Mesodermal cell (in vitro differentiated cells): ENCODE results near the gene NEK4.
A peak's percentile ranks its signal among the peaks of the same experiment; 100 is the strongest.
"Not testable (repeated sequence)": the region's sequence is repeated elsewhere in the genome, so short reads cannot be mapped to it uniquely, and the experiment has no call there.

Experiments
- H3K27ac ChIP-seq: 2 replicates; pipeline ENCODE4 v1.7.0; 2013; ENCODE audit warnings: mild to moderate bottlenecking, low read depth, low read length, moderate library complexity; ENCODE audit not compliant: severe bottlenecking
- H3K36me3 ChIP-seq: 2 replicates; pipeline ENCODE4 v1.7.1; 2013; ENCODE audit warnings: mild to moderate bottlenecking, low read length, moderate library complexity; ENCODE audit not compliant: control insufficient read depth, insufficient read depth
- H3K4me1 ChIP-seq: one replicate; pipeline ENCODE4 v1.7.1; 2013; ENCODE audit warnings: mild to moderate bottlenecking, low read length; ENCODE audit not compliant: insufficient read depth, control insufficient read depth, poor library complexity, severe bottlenecking
- H3K4me3 ChIP-seq: 2 replicates; pipeline ENCODE4 v1.7.0; 2013; ENCODE audit warnings: low read length, control low read depth, mild to moderate bottlenecking; ENCODE audit not compliant: insufficient read depth, poor library complexity, severe bottlenecking; ENCODE audit errors: extremely low read depth
- H3K9me3 ChIP-seq: 2 replicates; pipeline ENCODE4 v1.7.1; 2013; ENCODE audit warnings: mild to moderate bottlenecking, low read length, moderate library complexity; ENCODE audit not compliant: control insufficient read depth
- WGBS, 2 experiments: methylation state at CpG; one replicate each; pipeline ENCODE4 v1.1.5; 2013; ENCODE audit warnings: missing lambda C conversion rate in 2 of 2; ENCODE audit not compliant: insufficient coverage in 2 of 2; 5-methylcytosine and 5-hydroxymethylcytosine counted together

Gene NEK4

DNA sequence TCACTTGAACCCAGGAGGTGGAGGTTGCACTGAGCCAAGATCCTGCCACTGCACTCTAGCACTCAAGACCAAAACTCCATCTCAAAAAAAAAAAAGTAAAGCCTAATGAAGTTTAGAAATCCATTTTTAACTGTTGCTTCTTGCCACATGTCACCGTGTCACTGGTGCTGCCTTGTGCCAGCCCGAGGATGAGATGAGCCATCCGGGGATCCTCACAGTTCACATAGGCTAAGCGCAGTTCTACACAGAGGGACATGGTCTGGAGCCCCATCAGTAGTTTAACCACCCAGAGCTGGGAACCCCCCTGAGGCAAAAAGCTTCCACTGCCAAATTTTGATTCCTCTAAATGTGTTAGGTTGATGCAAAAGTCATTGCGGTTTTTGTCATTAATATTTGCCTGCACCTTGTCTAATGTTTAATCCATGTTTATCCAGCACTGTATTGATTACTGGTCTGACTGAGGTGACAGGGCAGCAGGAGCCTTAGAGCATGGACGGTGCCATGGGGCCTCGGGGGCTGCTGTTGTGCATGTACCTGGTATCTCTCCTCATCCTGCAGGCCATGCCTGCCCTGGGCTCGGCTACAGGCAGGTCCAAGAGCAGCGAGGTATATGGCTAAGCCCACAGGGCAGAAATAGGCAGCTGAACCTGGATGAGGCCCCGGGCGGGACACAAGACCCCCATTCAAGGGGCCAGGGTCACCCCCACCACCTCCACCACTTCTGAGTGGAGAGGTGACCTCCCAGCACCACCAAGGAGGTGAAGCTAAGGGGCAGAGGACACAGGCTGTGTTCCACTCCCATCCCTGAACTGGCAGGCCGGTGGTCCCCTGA lies 6.6 kb upstream of the NEK4 start, which contains the start of gene ITIH1:
Gene ITIH1 (plus strand): TSS at position 473 of the 832 bp plus-strand sequence. CDS start 17 bp downstream, at position 490.
- WGBS, 2 experiments = 89 to 91% methylated on average over 9 to 10 of the region's 12 CpGs
- no peaks in the 10 kb centered on the region for H3K4me1 ChIP-seq
- H3K9me3 ChIP-seq = no peaks in the 10 kb centered on the region
- no peaks in the 10 kb centered on the region for H3K36me3 ChIP-seq
- no peak within 1 kb of the TSS for H3K4me3 ChIP-seq
- H3K27ac ChIP-seq = no peak within 1 kb of the TSS

DNA sequence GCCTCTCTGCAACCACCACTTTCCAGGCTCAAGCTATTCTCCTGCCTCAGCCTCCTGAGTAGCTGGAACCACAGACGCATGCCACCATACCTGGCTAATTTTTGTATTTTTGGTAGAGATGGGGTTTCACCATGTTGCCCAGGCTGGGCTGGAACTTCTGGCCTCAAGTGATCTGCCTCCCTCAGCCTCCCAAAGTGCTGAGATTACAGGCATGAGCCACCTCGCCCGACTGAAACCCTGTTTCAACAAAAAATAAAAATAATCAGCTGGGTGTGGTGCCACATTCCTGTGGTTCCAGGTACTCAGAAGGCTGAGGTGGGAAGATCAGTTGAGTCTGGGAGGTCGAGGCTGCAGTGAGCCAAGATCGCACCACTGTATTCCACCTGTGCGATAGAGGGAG lies 5.7 kb upstream of the NEK4 start:
- WGBS, 2 experiments = 93 to 94% methylated on average over 2 to 3 of the region's 6 CpGs
- not testable (repeated sequence) for H3K4me1 ChIP-seq, H3K9me3 ChIP-seq, H3K27ac ChIP-seq, H3K36me3 ChIP-seq, H3K4me3 ChIP-seq

DNA sequence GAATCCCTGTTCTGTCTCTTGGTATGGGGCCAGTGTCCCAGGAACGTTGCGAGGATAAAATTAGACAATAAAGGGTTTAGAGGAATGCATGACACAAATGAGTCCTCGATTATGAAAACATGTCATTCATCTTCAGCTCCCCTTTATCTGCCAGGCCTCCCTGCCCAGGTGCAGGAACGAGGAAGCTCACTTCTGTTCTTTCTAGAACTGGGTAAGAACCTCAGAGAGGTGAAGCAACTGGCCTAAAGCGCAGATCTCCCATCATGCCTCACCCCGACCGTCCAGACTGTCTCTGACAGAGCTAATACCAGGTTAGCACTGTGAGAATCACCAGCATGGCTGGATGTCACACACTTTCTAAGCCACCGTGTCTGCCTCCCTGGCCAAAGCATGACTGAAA lies 5.1 kb upstream of the NEK4 start:
- H3K36me3 ChIP-seq = no peaks in the 10 kb centered on the region
- H3K27ac ChIP-seq = no peak overlapping the region
- H3K9me3 ChIP-seq = no peaks in the 10 kb centered on the region
- WGBS, 2 experiments = 63 to 72% methylated on average over 3 to 7 of the region's 8 CpGs
- H3K4me3 ChIP-seq = no peak overlapping the region
- H3K4me1 ChIP-seq = no peaks in the 10 kb centered on the region

DNA sequence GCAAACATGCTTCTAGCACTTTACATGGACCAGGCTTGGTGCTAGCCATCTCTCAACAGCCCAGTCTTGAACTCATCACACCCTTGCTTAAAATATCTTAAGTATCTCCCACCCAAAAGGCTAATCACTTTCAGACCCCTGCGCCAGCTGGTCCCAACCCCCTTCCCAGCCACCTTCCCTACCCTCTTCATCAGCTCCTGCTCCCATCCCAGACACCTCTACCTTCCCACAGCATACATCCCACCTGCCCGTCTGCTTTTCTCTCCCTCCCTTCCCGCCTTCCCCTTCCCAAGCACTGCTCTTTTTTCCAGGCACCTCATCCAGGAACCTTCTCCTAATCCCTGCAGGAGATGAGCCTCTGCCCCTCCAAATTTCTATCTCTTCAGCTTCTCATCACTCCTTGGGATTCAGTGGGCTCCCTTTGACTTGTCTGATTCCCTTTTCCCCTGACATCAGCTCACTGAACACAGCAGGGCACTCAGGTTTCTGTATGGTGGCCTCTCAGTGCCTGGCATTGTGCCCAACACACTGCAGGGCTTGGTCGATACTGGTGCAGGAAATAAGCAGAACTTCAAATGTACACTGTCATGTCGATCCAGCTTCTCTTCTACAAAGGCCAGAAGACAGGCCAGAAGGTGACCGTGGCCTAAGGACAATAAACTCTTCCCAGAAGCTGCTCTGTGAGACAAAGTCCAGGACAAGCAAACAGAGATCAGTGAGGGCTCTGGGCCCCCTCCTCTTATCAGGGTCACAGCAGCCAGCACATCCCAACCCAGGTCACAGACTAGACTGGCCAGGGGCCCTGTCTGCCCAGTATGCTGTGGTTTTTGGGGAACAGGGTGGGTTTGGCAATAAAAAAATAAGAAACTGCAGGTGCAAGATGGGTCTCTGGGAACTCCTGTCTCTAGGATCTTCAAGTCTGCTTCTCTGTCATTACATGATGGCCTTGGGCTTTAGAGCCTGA lies 4.4 kb upstream of the NEK4 start:
- Histone ChIP-seq H3K4me3 (no peak overlapping the region), H3K4me1 (no peaks in the 10 kb centered on the region), H3K9me3 (no peaks in the 10 kb centered on the region), H3K36me3 (no peaks in the 10 kb centered on the region), H3K27ac (no peak overlapping the region)
- 81 to 97% methylated on average over 6 of the region's 6 CpGs for WGBS, 2 experiments

DNA sequence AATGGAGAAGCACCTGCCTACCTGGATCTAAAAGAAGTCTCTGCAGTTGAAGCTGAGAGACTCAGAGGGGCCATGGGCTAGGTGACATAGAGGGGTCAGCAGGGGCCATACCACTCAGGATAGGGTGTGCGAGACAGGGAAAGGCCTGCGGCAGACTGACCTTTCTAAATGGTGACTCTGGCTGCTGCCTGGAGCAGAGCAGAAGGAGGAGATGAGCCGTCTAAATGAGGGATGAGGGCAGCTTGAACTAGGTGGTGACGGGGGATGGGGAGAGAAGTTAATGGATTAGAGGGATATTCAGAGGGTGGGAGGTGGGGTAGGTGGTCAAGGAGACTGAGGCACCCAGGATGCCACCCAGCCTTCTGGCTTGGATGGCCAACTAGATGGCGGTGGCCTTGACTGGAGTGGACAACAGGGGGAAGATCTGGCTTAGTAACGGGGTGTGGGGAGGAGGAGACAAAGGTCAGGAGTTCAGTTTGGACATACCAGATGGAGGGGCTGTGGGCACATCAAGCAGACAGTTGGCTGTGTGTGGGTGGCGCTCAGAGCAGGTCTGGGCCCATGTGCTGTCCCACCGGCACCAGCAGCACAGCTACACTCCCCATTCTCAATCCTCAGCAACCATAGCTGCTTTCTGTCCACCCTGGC lies 3.5 kb upstream of the NEK4 start:
- no peak overlapping the region for H3K27ac ChIP-seq
- H3K9me3 ChIP-seq = no peaks in the 10 kb centered on the region
- H3K4me1 ChIP-seq = no peaks in the 10 kb centered on the region
- H3K36me3 ChIP-seq = no peaks in the 10 kb centered on the region
- WGBS, 2 experiments = 81 to 87% methylated on average over 7 of the region's 8 CpGs
- no peak overlapping the region for H3K4me3 ChIP-seq

DNA sequence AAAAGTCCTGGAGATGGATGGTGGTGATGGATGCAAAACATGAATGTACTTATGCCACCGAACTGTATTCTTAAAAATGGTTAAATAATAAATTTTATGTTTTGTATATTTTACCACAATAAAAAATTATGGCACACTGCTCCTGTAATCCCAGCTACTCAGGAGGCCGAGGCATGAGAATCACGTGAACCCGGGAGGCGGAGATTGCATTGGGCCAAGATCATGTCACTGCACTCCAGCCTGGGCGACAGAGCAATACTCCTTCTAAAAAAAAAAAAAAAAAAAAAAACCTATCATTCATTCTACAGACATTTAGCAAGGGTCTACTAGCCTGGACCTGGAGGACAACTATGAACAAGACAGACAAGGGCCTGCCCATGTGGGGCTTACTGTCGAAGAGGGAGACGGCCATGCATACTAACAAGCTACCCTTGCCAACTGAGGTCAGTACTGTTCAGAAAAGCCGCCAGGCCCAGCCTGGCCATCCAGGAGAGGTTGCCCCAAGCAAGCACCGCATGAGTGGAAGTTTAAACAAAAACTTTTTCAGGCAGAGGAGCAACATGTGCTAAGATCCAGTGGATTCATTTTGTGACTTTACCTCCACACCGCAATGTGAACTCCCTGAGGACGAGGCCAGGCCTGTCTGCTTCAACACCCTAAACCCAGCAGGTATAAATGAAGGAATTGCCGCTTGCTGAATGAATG lies 2.8 kb upstream of the NEK4 start:
- Histone ChIP-seq H3K36me3 (no peaks in the 10 kb centered on the region), H3K27ac (no peak overlapping the region), H3K9me3 (no peaks in the 10 kb centered on the region), H3K4me1 (no peaks in the 10 kb centered on the region), H3K4me3 (no peak overlapping the region)
- WGBS, 2 experiments = 96 to 97% methylated on average over 7 to 10 of the region's 13 CpGs

DNA sequence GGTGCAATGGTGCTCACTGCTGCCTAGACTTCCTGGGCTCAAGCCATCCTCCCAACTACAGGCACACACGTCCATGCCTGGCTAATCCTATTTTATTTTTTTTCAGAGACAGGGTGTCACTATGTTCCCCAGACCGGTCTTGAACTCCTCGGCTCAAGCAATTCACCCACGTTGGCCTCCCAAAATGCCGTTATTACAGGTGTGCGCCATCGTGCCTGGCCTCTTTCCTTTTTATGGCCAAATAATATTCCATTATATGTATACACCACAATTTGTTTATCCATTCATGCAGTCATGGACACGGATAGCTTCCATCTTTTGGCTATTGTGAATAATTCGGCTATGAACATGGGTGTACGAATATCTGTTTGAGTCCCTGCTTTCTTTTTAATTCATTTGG lies 962 bp upstream of the NEK4 start:
- Histone ChIP-seq H3K36me3 (peaks cover 17% of the 10 kb centered on the region), H3K4me3 (peak overlapping the region; percentile 76), H3K9me3 (no peaks in the 10 kb centered on the region), H3K27ac (no peak overlapping the region), H3K4me1 (no peaks in the 10 kb centered on the region)
- 86 to 95% methylated on average over 7 to 9 of the region's 10 CpGs for WGBS, 2 experiments

- Histone ChIP-seq H3K4me3 (peak overlapping the region; percentile 76), H3K36me3 (peaks cover 21% of the 10 kb centered on the region), H3K27ac (peak overlapping the region; percentile 79), H3K4me1 (no peaks in the 10 kb centered on the region), H3K9me3 (no peaks in the 10 kb centered on the region)
- 42 to 76% methylated on average over 3 of the region's 5 CpGs for WGBS, 2 experiments
These were observed 568 bp upstream of the NEK4 start for GRCh38 chr3:52771334-52771681.

GRCh38 chr3:52769786-52770455 lies 819 bp downstream of the NEK4 start:
- no peak overlapping the region for H3K27ac ChIP-seq
- peak overlapping the region; percentile 76 for H3K4me3 ChIP-seq
- no peaks in the 10 kb centered on the region for H3K4me1 ChIP-seq
- peaks cover 34% of the 10 kb centered on the region for H3K36me3 ChIP-seq
- no peaks in the 10 kb centered on the region for H3K9me3 ChIP-seq
- 27% methylated on average over 8 to 10 of the region's 13 CpGs for WGBS, 2 experiments

GRCh38 chr3:52763466-52763865 lies 7.3 kb downstream of the NEK4 start:
- WGBS, 2 experiments = 100% methylated on average over 2 of the region's 2 CpGs
- H3K36me3 ChIP-seq = peaks cover 89% of the 10 kb centered on the region
- no peaks in the 10 kb centered on the region for H3K9me3 ChIP-seq
- no peak overlapping the region for H3K27ac ChIP-seq
- H3K4me1 ChIP-seq = no peaks in the 10 kb centered on the region
- no peak overlapping the region for H3K4me3 ChIP-seq
